ENCODE measurements around the gene CACNA1E. TPM values are rescaled to one million over a fixed set of nuclear protein-coding genes. Genes with fewer than 3 reads are reported as not detected.

CACNA1E gene
- total and polyA plus RNA-seq, 2 donors (not counting 1 experiment from before 2014, with no cell fraction given) = 0.37 to 0.40 TPM

- Histone ChIP-seq H3K79me2 (ENCODE audit: control insufficient read depth, insufficient read depth, low read length) (no peaks in the 10 kb centered on the region), H4K20me1 (ENCODE audit: control insufficient read depth, insufficient read depth, low read length, poor library complexity, severe bottlenecking) (no peaks in the 10 kb centered on the region), H2AFZ (ENCODE audit: insufficient read depth, low read depth, low read length, poor library complexity, severe bottlenecking) (no peak overlapping the region), H3K36me3 (replicated peaks in 1 of 2; ENCODE audit: control extremely low read depth in 1 of 2, control insufficient read depth in 1 of 2, extremely low read depth in 1 of 2, insufficient read depth in 2 of 2, low read length in 1 of 2) (no peaks in the 10 kb centered on the region), H3K9ac (ENCODE audit: low read length) (no peak overlapping the region), H3K27ac (ENCODE audit: low read length in 2 of 2) (no peak overlapping the region), H3K4me1 (ENCODE audit: control insufficient read depth in 2 of 2, insufficient read depth in 2 of 2, low read length in 2 of 2) (peaks cover 10 to 12% of the 10 kb centered on the region in 2 donors), H3K4me2 (replicated peaks; ENCODE audit: low read depth, low read length, poor library complexity, severe bottlenecking) (no peak overlapping the region), H3K4me3 (ENCODE audit: control extremely low read depth in 1 of 5, extremely low read depth in 1 of 5, insufficient read depth in 1 of 5, low read depth in 2 of 5, low read length in 4 of 5) (no peak overlapping the region), H3K27me3 (replicated peaks in 1 of 4; ENCODE audit: control extremely low read depth in 1 of 4, control insufficient read depth in 3 of 4, insufficient read depth in 4 of 4, low read length in 3 of 4) (peaks cover 0 to 43% (median 26%) of the 10 kb centered on the region in 4 experiments), H3K9me3 (ENCODE audit: control extremely low read depth in 1 of 3, control insufficient read depth in 2 of 3, insufficient read depth in 1 of 3, low read length in 2 of 3) (peaks cover 0 to 6% (median 0%) of the 10 kb centered on the region in 3 donors)
- H3K9me3 Mint-ChIP-seq (ENCODE audit: insufficient read depth) = no peaks in the 10 kb centered on the region
- H3K27me3 Mint-ChIP-seq = peaks cover 79% of the 10 kb centered on the region
- H3K4me1 Mint-ChIP-seq = peaks cover 19% of the 10 kb centered on the region
- ATAC-seq (ENCODE audit: low read depth) (no peak), DNase-seq (no peak)
- H3K27ac Mint-ChIP-seq = no peak overlapping the region
- WGBS (ENCODE audit: insufficient coverage) = 60% methylated on average over 1 of the region's 1 CpG
- CTCF ChIA-PET = no interaction called here
- TF ChIP-seq EZH2 (IDR thresholded peaks at IDR 0.05; ENCODE audit: borderline replicate concordance, insufficient read depth, low read depth, low read length, poor library complexity, severe bottlenecking) (no peak), CTCF (IDR thresholded peaks at IDR 0.05) (no peak)
- H3K4me3 Mint-ChIP-seq = no peak overlapping the region
- intact Hi-C loops (cut with micrococcal nuclease) = no loop called here
- POLR2A ChIA-PET = no interaction called here
These were observed 5.5 kb downstream of the CACNA1E start for GRCh38 chr1:181488866-181489265.

- no peak overlapping the region for H3K4me3 Mint-ChIP-seq
- H3K4me1 ChIP-seq (ENCODE audit: control insufficient read depth in 2 of 2, insufficient read depth in 2 of 2, low read length in 2 of 2) = peaks cover 9 to 11% of the 10 kb centered on the region in 2 donors
- no peak overlapping the region for H3K9ac ChIP-seq (ENCODE audit: low read length)
- ATAC-seq (ENCODE audit: low read depth) (no peak), DNase-seq (no peak)
- intact Hi-C loops (cut with micrococcal nuclease) = no loop called here
- ChIA-PET CTCF (no interaction called here), POLR2A (no interaction called here)
- H3K27me3 Mint-ChIP-seq = peaks cover 65% of the 10 kb centered on the region
- peaks cover 0 to 34% (median 16%) of the 10 kb centered on the region in 4 experiments for H3K27me3 ChIP-seq (replicated peaks in 1 of 4; ENCODE audit: control extremely low read depth in 1 of 4, control insufficient read depth in 3 of 4, insufficient read depth in 4 of 4, low read length in 3 of 4)
- H3K36me3 ChIP-seq (replicated peaks in 1 of 2; ENCODE audit: control extremely low read depth in 1 of 2, control insufficient read depth in 1 of 2, extremely low read depth in 1 of 2, insufficient read depth in 2 of 2, low read length in 1 of 2) = no peaks in the 10 kb centered on the region
- no peak overlapping the region for H3K4me3 ChIP-seq (ENCODE audit: control extremely low read depth in 1 of 5, extremely low read depth in 1 of 5, insufficient read depth in 1 of 5, low read depth in 2 of 5, low read length in 4 of 5)
- WGBS (ENCODE audit: insufficient coverage) = 88% methylated on average over 2 of the region's 2 CpGs
- H3K9me3 Mint-ChIP-seq (ENCODE audit: insufficient read depth) = no peaks in the 10 kb centered on the region
- no peak overlapping the region for H3K27ac ChIP-seq (ENCODE audit: low read length in 2 of 2)
- H3K27ac Mint-ChIP-seq = no peak overlapping the region
- H3K4me1 Mint-ChIP-seq = peaks cover 10% of the 10 kb centered on the region
- H3K9me3 ChIP-seq (ENCODE audit: control extremely low read depth in 1 of 3, control insufficient read depth in 2 of 3, insufficient read depth in 1 of 3, low read length in 2 of 3) = peaks cover 0 to 6% (median 0%) of the 10 kb centered on the region in 3 donors
- no peaks in the 10 kb centered on the region for H3K79me2 ChIP-seq (ENCODE audit: control insufficient read depth, insufficient read depth, low read length)
- TF ChIP-seq EZH2 (IDR thresholded peaks at IDR 0.05; ENCODE audit: borderline replicate concordance, insufficient read depth, low read depth, low read length, poor library complexity, severe bottlenecking) (no peak), CTCF (IDR thresholded peaks at IDR 0.05) (no peak)
- no peak overlapping the region for H3K4me2 ChIP-seq (replicated peaks; ENCODE audit: low read depth, low read length, poor library complexity, severe bottlenecking)
- no peaks in the 10 kb centered on the region for H4K20me1 ChIP-seq (ENCODE audit: control insufficient read depth, insufficient read depth, low read length, poor library complexity, severe bottlenecking)
- no peak overlapping the region for H2AFZ ChIP-seq (ENCODE audit: insufficient read depth, low read depth, low read length, poor library complexity, severe bottlenecking)
These were observed 7.0 kb downstream of the CACNA1E start for GRCh38 chr1:181490276-181490675.
